Thymus (tissue), 11 donors: ENCODE results near the gene GSTCD. TPM values are rescaled to one million over a fixed set of nuclear protein-coding genes. Genes with fewer than 3 reads are reported as not detected.
"Not testable (repeated sequence)": the region's sequence is repeated elsewhere in the genome, so short reads cannot be mapped to it uniquely, and the experiment has no call there.

Experiments
- DNase-seq, 9 donors: peaks; one replicate each; pipeline ENCODE4 v3.0.0-alpha.2; 2013; ENCODE audit warnings: low spot score in 9 of 9, low read depth in 6 of 9, missing footprints in 1 of 9
- H3K27ac ChIP-seq, 2 donors: one replicate each; pipeline ENCODE4 v1.5.1; 2013; ENCODE audit warnings: control low read depth in 1 of 2, low read depth in 1 of 2, low read length in 1 of 2, mild to moderate bottlenecking in 1 of 2, moderate library complexity in 1 of 2
- H3K27me3 ChIP-seq, 2 donors: one replicate each; pipeline ENCODE4 v1.5.1; 2013; ENCODE audit warnings: low read length in 1 of 2; ENCODE audit not compliant: control insufficient read depth in 2 of 2, insufficient read depth in 1 of 2
- H3K36me3 ChIP-seq, 2 donors: one replicate each; pipeline ENCODE4 v1.5.1; 2013; ENCODE audit warnings: low read length in 1 of 2, mild to moderate bottlenecking in 1 of 2, moderate library complexity in 1 of 2; ENCODE audit not compliant: control insufficient read depth in 2 of 2, insufficient read depth in 2 of 2
- H3K4me1 ChIP-seq, 2 donors: one replicate each; pipeline ENCODE4 v1.5.1; 2013; ENCODE audit warnings: low read length in 2 of 2; ENCODE audit not compliant: control insufficient read depth in 2 of 2, insufficient read depth in 2 of 2
- H3K4me3 ChIP-seq, 2 donors: one replicate each; pipeline ENCODE4 v1.5.1; 2013; ENCODE audit warnings: low read length in 2 of 2, control low read depth in 1 of 2, mild to moderate bottlenecking in 1 of 2
- H3K9me3 ChIP-seq, 2 donors: one replicate each; pipeline ENCODE4 v1.5.1; 2013; ENCODE audit warnings: low read length in 1 of 2, mild to moderate bottlenecking in 1 of 2; ENCODE audit not compliant: control insufficient read depth in 2 of 2, insufficient read depth in 1 of 2
- WGBS: extraction: QIAGEN DNeasy Blood & Tissue Kit; methylation state at CpG from one replicate; pipeline ENCODE4 v1.1.7; 2013; 5-methylcytosine and 5-hydroxymethylcytosine counted together
- polyA plus RNA-seq: library from polyadenylated mRNA; stranded (reverse); fragments of 200-250 nt; gene quantifications from one replicate; pipeline ENCODE4 v1.2.3, GENCODE V29; 2013
- total RNA-seq: library from RNA; stranded (reverse); fragments of 120-200 nt; gene quantifications from one replicate; pipeline ENCODE4 v1.2.4, GENCODE V29; 2013
- donor health status: healthy.

Gene GSTCD
- total and polyA plus RNA-seq, 2 donors = 3.3 to 9.1 TPM

GRCh38 chr4:105735217-105735616 lies 26.6 kb downstream of the GSTCD start:
- 92% methylated on average over 10 of the region's 10 CpGs for WGBS
- not testable (repeated sequence) for H3K36me3 ChIP-seq, H3K27ac ChIP-seq, H3K27me3 ChIP-seq, H3K4me1 ChIP-seq, DNase-seq, H3K4me3 ChIP-seq
- H3K9me3 ChIP-seq = peaks cover 0 to 12% of the 10 kb centered on the region in 2 donors

DNA sequence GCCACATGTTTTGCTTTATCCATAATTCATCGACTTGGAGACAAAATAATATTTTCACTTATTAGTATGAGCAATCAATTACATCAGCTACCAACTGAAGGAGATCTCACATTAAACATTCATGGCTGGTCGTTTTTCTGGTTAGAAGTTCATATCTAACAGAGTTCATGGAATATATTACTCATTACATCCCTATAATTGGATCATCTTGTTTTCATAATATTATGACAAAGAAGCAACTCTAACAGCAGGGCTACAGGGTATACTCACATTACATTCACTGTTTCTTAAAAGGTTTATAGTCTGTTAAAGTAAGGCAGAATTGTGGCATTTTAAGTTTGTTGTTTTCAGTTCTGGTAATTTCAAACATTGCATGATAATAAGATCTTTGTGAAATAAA lies 33.0 kb downstream of the GSTCD start:
- Histone ChIP-seq H3K27ac (no peak overlapping the region), H3K36me3 (peaks cover 0 to 9% of the 10 kb centered on the region in 2 donors), H3K27me3 (no peaks in the 10 kb centered on the region), H3K4me1 (no peaks in the 10 kb centered on the region), H3K4me3 (no peak overlapping the region), H3K9me3 (peaks cover 0 to 3% of the 10 kb centered on the region in 2 donors)
- DNase-seq = no peak
- 97% methylated on average over 2 of the region's 2 CpGs for WGBS

DNA sequence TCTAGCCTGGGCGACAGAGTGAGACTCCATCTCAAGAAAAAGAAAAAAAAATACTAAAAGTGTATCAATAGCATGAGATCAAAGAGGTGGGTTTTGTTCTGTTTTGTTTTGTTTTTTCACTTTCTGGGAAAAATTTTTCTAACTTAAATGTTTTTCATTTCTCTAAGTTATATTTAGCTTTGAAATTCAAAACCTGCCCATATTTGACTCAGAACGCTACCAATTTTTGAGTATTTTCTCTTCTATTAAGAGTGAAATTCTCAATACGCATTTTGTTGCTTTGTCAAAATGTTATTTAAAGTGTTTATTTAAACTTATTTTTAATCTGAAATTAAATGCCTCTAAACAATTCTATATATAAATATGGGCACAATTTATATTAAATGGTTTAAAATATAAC lies 39.6 kb downstream of the GSTCD start:
- DNase-seq = no peak
- H3K4me1 ChIP-seq = no peaks in the 10 kb centered on the region
- H3K27me3 ChIP-seq = no peaks in the 10 kb centered on the region
- no peaks in the 10 kb centered on the region for H3K9me3 ChIP-seq
- H3K4me3 ChIP-seq = no peak overlapping the region
- WGBS = 99% methylated on average over 3 of the region's 3 CpGs
- H3K27ac ChIP-seq = no peak overlapping the region
- peaks cover 0 to 5% of the 10 kb centered on the region in 2 donors for H3K36me3 ChIP-seq

- no peak for DNase-seq
- Histone ChIP-seq H3K27me3 (no peaks in the 10 kb centered on the region), H3K4me1 (no peaks in the 10 kb centered on the region), H3K4me3 (no peak overlapping the region), H3K36me3 (no peaks in the 10 kb centered on the region), H3K9me3 (no peaks in the 10 kb centered on the region), H3K27ac (no peak overlapping the region)
- 68% methylated on average over 2 of the region's 2 CpGs for WGBS
Measured at GRCh38 chr4:105751718-105752299, 43.2 kb downstream of the GSTCD start.

DNA sequence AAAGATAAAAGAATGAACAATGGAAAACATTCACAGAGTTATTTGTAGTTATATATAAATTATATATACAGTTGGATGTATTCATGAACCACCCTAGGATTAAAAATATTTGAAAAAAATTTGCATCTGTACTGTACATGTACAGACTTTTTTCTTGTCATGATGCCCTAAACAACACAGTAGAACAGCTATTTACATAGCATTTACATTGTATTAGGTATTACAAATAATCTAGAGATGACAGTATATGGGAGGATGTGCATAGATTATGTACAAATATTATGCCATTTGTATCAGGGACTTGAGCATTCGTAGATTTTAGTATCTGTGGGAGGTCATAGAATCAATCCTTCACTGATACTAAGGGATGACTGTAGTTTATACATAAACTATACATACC lies 44.8 kb downstream of the GSTCD start:
- no peak overlapping the region for H3K27ac ChIP-seq
- DNase-seq = no peak
- H3K36me3 ChIP-seq = no peaks in the 10 kb centered on the region
- H3K9me3 ChIP-seq = no peaks in the 10 kb centered on the region
- no peaks in the 10 kb centered on the region for H3K4me1 ChIP-seq
- H3K4me3 ChIP-seq = no peak overlapping the region
- H3K27me3 ChIP-seq = no peaks in the 10 kb centered on the region
- 98% methylated on average over 1 of the region's 1 CpG for WGBS

DNA sequence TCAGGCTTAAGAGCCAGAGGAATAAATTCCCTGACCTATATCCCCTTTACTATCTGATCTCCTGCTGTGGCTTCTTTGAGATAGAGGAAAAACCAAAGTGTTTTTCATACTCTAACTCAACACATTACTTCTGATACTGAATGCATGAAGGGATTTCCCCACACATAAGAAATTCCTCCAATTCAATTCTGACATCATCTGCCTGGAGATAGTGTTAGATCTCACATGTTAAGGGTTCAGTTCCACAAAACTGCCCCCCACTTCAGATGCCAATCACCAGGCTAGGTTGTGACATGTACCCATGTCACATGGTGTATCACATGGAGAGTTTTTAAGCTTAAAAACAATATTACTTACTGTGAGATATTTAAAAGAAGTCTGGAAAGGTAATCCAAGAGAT lies 46.8 kb downstream of the GSTCD start:
- no peaks in the 10 kb centered on the region for H3K9me3 ChIP-seq
- no peaks in the 10 kb centered on the region for H3K27me3 ChIP-seq
- no peaks in the 10 kb centered on the region for H3K4me1 ChIP-seq
- DNase-seq = no peak
- no peak overlapping the region for H3K27ac ChIP-seq
- no peaks in the 10 kb centered on the region for H3K36me3 ChIP-seq
- no peak overlapping the region for H3K4me3 ChIP-seq

DNA sequence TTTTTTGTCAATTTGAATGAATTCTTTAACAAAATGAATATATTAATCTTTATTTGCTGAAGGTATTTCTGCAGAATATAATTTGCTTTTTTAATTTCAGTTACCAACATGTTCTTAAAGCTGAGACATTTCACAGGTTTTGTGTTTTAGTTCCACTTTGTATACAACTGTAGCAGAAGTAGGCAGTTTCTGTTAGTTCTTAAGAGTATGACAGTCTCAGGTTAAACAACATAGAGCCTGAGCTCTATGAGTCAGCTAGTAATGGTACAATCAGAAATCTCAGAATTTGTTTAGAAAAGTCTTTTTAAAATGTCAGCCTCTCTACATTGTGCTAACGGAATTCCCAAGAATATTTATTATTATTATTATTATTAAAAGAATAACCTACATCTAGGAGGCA lies 50.4 kb downstream of the GSTCD start:
- Histone ChIP-seq H3K4me3 (no peak overlapping the region), H3K9me3 (no peaks in the 10 kb centered on the region), H3K36me3 (no peaks in the 10 kb centered on the region), H3K27ac (no peak overlapping the region), H3K4me1 (no peaks in the 10 kb centered on the region), H3K27me3 (no peaks in the 10 kb centered on the region)
- 97% methylated on average over 1 of the region's 1 CpG for WGBS
- no peak for DNase-seq

- 96% methylated on average over 6 of the region's 6 CpGs for WGBS
- Histone ChIP-seq H3K27me3 (no peaks in the 10 kb centered on the region), H3K4me3 (no peak overlapping the region), H3K27ac (no peak overlapping the region), H3K36me3 (no peaks in the 10 kb centered on the region), H3K4me1 (no peaks in the 10 kb centered on the region), H3K9me3 (no peaks in the 10 kb centered on the region)
- no peak for DNase-seq
Measured at GRCh38 chr4:105765690-105766407, 57.3 kb downstream of the GSTCD start.

- 97% methylated on average over 2 of the region's 2 CpGs for WGBS
- no peak for DNase-seq
Measured at GRCh38 chr4:105767579-105767978, 59.0 kb downstream of the GSTCD start.

More at GRCh38 chr4:105767579-105767978, 59.0 kb downstream of the GSTCD start:
- Histone ChIP-seq H3K36me3 (no peaks in the 10 kb centered on the region), H3K9me3 (no peaks in the 10 kb centered on the region), H3K27ac (no peak overlapping the region), H3K4me3 (no peak overlapping the region), H3K27me3 (no peaks in the 10 kb centered on the region), H3K4me1 (no peaks in the 10 kb centered on the region)
